Measurements from ENCODE around the gene LZIC. TPM values are rescaled to one million over a fixed set of nuclear protein-coding genes. Genes with fewer than 3 reads are reported as not detected.

The LZIC gene
- total RNA-seq, 1 donor from 2014 or later = 36.3 TPM

- Histone ChIP-seq H3K4me3 (peak overlapping the region; percentile 78), H3K9me3 (replicated peaks) (no peaks in the 10 kb centered on the region), H3K27ac (replicated peaks) (peak overlapping the region; percentile 94), H3K36me3 (peaks cover 21% of the 10 kb centered on the region), H3K27me3 (ENCODE audit: low read depth) (no peaks in the 10 kb centered on the region), H3K4me1 (peaks cover 43% of the 10 kb centered on the region)
- intact Hi-C loops (cut with micrococcal nuclease) = loop anchor here (10.0 kb wide), 1 partner anchor 68 kb away; no protein-coding TSS in a partner anchor
- DNase-seq = no peak
- peak; percentile 54 for TF ChIP-seq CTCF (IDR thresholded peaks at IDR 0.05; ENCODE audit: borderline replicate concordance)
These were observed 722 bp downstream of the LZIC start for GRCh38 chr1:9942399-9942938.

GRCh38 chr1:9929431-9930385 is 13.5 kb downstream of the LZIC start:
- Histone ChIP-seq H3K36me3 (peaks cover 51% of the 10 kb centered on the region), H3K27me3 (ENCODE audit: low read depth) (no peaks in the 10 kb centered on the region), H3K4me1 (peaks cover 11% of the 10 kb centered on the region), H3K9me3 (replicated peaks) (no peaks in the 10 kb centered on the region), H3K27ac (replicated peaks) (peak overlapping the region; percentile 54), H3K4me3 (no peak overlapping the region)
- no peak for DNase-seq
- intact Hi-C loops (cut with micrococcal nuclease) = no loop called here
- no peak for TF ChIP-seq CTCF (IDR thresholded peaks at IDR 0.05; ENCODE audit: borderline replicate concordance)

- Histone ChIP-seq H3K36me3 (peaks cover 27% of the 10 kb centered on the region), H3K9me3 (replicated peaks) (no peaks in the 10 kb centered on the region), H3K27ac (replicated peaks) (no peak overlapping the region), H3K27me3 (ENCODE audit: low read depth) (no peaks in the 10 kb centered on the region), H3K4me1 (peaks cover 21% of the 10 kb centered on the region), H3K4me3 (no peak overlapping the region)
- intact Hi-C loops (cut with micrococcal nuclease) = no loop called here
- no peak for TF ChIP-seq CTCF (IDR thresholded peaks at IDR 0.05; ENCODE audit: borderline replicate concordance)
- DNase-seq = no peak
These were observed 15.9 kb downstream of the LZIC start for GRCh38 chr1:9927259-9927658.

GRCh38 chr1:9922342-9922741 is 20.8 kb downstream of the LZIC start:
- peak overlapping the region; percentile 71 for H3K27ac ChIP-seq (replicated peaks)
- peaks cover 16% of the 10 kb centered on the region for H3K4me1 ChIP-seq
- no peaks in the 10 kb centered on the region for H3K9me3 ChIP-seq (replicated peaks)
- intact Hi-C loops (cut with micrococcal nuclease) = no loop called here
- no peaks in the 10 kb centered on the region for H3K36me3 ChIP-seq
- TF ChIP-seq CTCF (IDR thresholded peaks at IDR 0.05; ENCODE audit: borderline replicate concordance) = no peak
- DNase-seq = no peak
- H3K4me3 ChIP-seq = peak overlapping the region; percentile 17
- H3K27me3 ChIP-seq (ENCODE audit: low read depth) = no peaks in the 10 kb centered on the region

GRCh38 chr1:9920606-9921005 is 22.6 kb downstream of the LZIC start:
- Histone ChIP-seq H3K9me3 (replicated peaks) (no peaks in the 10 kb centered on the region), H3K27ac (replicated peaks) (no peak overlapping the region), H3K27me3 (ENCODE audit: low read depth) (no peaks in the 10 kb centered on the region), H3K4me3 (no peak overlapping the region), H3K36me3 (no peaks in the 10 kb centered on the region), H3K4me1 (peaks cover 16% of the 10 kb centered on the region)
- TF ChIP-seq CTCF (IDR thresholded peaks at IDR 0.05; ENCODE audit: borderline replicate concordance) = no peak
- no peak for DNase-seq
- intact Hi-C loops (cut with micrococcal nuclease) = no loop called here
